Endometrial microvascular endothelial cells (primary cell): ENCODE results near the gene SOS2. TPM values are rescaled to one million over a fixed set of nuclear protein-coding genes. Genes with fewer than 3 reads are reported as not detected.
"Not testable (repeated sequence)": the region's sequence is repeated elsewhere in the genome, so short reads cannot be mapped to it uniquely, and the experiment has no call there.

Source experiments
- in situ Hi-C: cut with HindIII; loops from 2 replicates; pipeline ENCODE4 v1.10.0; 2017; ENCODE audit warnings: low sequenced_read_pairs, low pct_unique_long_range_greater_than_20kb; ENCODE audit errors: inconsistent ontology term
- total RNA-seq: library from RNA; depleted of rRNA; stranded (reverse); fragments of >200 nt; gene quantifications from one replicate; pipeline ENCODE4 v1.2.3, GENCODE V29; 2015; ENCODE audit errors: inconsistent ontology term

The SOS2 gene
- total RNA-seq, 1 donor from 2014 or later, result 15.1 TPM

GRCh38 chr14:50092006-50092555 is 139.3 kb downstream of the SOS2 start:
- in situ Hi-C loops, result no loop called here

GRCh38 chr14:50091240-50091913 is 140.0 kb downstream of the SOS2 start:
- in situ Hi-C loops, result no loop called here

DNA sequence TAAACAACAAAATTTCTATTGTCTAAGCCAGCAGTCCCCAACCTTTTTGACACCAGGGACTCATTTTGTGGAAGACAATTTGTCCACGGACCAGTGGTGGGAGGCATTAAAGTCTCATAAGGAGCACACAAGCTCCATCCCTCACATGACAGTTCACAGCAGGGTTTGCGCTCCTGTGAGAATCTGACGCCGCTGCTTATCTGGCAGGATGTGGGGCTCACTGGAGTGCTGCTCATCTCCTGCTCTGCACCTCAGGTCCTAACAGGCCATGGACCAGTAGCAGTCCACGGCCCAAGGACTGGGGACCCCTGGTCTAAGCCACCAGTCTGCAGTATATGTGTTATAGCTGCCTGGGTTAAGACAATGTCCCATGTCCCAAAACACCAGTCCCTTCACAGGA is 142.2 kb downstream of the SOS2 start:
- in situ Hi-C loops, result no loop called here

DNA sequence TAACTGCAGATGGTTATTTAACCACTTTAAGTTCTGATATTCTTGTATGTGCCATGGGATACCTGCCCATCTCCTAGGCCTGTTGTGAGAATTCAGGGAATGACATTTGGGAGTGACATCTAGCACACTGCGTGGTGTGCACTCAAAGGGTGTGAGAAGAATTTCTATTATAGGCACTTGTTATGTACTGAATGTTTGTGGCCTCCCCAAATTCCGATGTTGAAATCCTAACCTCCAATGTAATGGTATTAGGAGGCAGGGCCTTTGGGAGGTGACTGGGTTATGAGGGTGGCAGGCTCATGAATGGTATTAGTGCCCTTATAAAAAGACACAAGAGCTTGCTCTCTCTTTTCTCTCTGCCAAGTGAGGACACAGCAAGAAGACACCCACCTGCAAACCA is 142.6 kb downstream of the SOS2 start:
- in situ Hi-C loops, result no loop called here

DNA sequence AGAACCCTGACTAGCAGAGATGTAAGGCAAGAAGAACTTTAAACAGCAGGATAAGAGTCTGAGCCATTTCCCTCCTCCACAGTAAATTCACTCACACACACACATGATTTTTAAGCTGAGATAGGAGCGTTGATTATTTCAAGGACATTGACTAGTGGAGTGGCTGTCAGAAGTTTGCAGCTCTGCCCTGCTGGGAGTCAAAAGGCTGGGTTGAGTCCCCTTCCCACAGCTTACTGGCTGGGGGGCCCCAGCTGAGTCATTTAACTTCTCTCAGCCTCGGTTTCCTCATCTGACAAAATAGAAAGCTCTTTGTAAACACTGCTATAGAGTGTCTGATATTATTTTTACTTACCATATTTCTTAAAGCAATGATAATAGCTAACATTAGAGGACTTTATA is 143.3 kb downstream of the SOS2 start:
- in situ Hi-C loops, result no loop called here

GRCh38 chr14:50087341-50088116 is 143.8 kb downstream of the SOS2 start:
- in situ Hi-C loops, result no loop called here

GRCh38 chr14:50086321-50086711 is 145.1 kb downstream of the SOS2 start:
- in situ Hi-C loops, result no loop called here

GRCh38 chr14:50085570-50086320 is 145.6 kb downstream of the SOS2 start:
- in situ Hi-C loops, result no loop called here

GRCh38 chr14:50084666-50085065 is 146.7 kb downstream of the SOS2 start:
- in situ Hi-C loops, result no loop called here

DNA sequence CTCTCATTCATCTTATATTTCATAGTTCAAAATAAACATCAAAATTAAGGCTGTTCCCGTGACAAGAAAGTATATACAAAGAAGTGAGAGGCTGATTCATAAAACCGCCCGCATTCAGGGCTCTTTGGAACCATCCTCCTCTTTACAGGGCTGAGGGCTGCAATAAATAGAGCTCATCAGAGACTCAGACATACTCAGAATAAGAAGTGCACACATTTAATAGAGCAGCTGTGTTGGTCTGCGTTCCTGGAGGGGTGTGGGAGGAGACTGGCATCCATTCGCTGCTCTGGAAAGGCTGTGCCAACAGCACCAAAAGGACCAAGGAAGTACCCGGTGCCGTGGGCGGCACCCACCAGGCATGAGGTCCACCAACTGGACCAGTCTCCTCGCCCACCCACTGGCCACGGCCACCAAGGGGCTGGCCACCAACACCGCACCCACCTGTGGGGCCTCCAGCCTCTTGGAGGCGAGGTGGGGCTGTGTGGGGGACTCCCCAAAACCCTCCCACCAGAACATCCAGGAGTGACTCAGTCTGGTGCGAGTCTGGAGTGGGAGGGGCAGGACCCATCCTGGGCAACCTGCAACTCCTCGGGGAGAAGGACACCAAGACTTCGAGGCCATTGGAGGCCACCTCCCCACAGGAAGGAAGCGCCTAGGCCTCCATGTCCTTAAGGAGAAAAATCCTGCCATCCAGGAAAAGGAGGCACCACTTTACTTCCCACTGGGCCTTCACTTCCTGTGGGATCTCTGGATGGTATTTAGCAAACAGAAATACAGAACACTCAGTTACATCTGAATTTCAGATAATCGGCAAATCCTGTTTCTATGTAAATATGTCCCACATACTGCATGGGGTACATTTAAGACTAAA is 147.7 kb downstream of the SOS2 start:
- in situ Hi-C loops, result no loop called here

- in situ Hi-C loops, result no loop called here
These were observed 148.5 kb downstream of the SOS2 start for GRCh38 chr14:50082784-50083466.

DNA sequence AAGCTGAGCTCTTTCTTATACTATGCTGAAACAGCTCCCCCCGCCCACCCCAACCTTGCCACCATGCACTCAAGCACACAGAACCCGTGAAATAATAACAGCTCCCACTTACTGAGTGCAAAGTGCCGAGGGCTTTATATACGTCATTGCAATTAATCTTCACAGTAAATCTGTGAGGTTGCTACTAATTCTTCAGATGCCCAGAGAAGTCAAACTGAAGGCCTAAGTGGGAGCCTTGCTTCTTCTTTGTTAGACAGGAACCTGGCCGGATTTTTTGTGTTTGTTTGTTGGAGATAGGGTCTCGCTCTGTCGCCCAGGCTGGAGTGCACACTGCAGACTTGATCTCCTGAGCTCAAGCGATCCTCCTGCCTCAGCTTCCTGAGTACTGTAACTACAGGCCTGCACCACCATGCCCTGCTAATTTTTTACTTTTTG is 149.1 kb downstream of the SOS2 start:
- in situ Hi-C loops, result no loop called here

- in situ Hi-C loops, result not testable (repeated sequence)
These were observed 152.3 kb downstream of the SOS2 start for GRCh38 chr14:50079103-50079502.

GRCh38 chr14:50073663-50074062 is 157.7 kb downstream of the SOS2 start:
- in situ Hi-C loops, result not testable (repeated sequence)

GRCh38 chr14:50072395-50072794 is 159.0 kb downstream of the SOS2 start:
- in situ Hi-C loops, result no loop called here

DNA sequence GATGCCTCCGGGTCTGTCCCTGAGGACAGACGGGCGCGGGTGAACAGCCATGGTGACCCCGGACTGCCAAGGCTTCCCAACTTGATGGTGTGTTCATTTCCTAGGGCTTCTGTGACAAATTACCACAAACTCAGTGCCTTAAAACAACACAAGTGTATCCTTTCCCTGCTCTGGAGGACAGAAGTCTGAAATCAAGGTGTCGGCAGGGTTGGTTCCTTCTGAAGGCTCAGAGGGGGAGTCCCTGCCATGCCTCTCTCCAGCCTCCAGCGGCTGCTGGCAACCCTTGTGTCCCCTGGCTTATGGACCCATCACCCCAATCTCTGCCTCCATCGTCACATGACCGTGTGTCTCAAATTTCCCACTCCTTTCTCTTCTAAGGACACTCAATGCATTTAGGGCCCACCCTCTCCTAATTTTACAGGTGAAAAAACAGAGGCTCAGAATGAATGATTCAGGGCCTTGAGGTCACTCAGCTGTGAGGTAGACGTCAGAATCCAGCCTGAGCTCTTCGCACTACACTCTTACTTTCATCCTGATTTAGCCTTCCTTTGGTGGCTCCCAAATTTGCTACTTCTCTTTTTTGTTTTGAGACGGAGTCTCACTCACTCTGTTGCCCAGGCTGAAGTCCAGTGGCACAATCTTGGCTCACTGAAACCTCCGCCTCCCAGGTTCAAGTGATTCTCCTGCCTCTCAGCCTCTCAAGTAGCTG is 160.4 kb downstream of the SOS2 start:
- in situ Hi-C loops, result no loop called here

GRCh38 chr14:50070230-50070629 is 161.1 kb downstream of the SOS2 start:
- in situ Hi-C loops, result no loop called here
